WTC11 (cell line): ENCODE data around the gene SYCN. TPM values are rescaled to one million over a fixed set of nuclear protein-coding genes. Genes with fewer than 3 reads are reported as not detected.

Experiments used
- ATAC-seq: fragments of 200-7000 bp; cut with Tn5 transposase; 2 replicates; pipeline ENCODE4 v1.10.0; 2021; ENCODE audit warnings: mild to moderate bottlenecking, moderate library complexity
- CTCF ChIA-PET: fragments of 300-600 bp; sonication (Branson Sonifier 250); formaldehyde crosslinking; loops from one replicate; lab custom pipeline; 2021; ENCODE audit warnings: antibody characterized with exemption; lab: Charles Lee
- POLR2A ChIA-PET: fragments of 350-600 bp; sonication (Branson Sonifier 250); formaldehyde crosslinking; loops from one replicate; lab custom pipeline; 2021; ENCODE audit warnings: antibody characterized with exemption; lab: Charles Lee
- DNase-seq: peaks from one replicate; pipeline ENCODE4 v3.0.0; 2021; ENCODE audit warnings: low spot score
- H3K27ac Mint-ChIP-seq: 2 replicates; pipeline ENCODE4 v1.8.0; 2021; ENCODE audit warnings: mixed read lengths
- H3K27me3 Mint-ChIP-seq: 2 replicates; pipeline ENCODE4 v1.8.0; 2021; ENCODE audit warnings: low read depth, mild to moderate bottlenecking, moderate library complexity, mixed read lengths
- H3K36me3 Mint-ChIP-seq: 2 replicates; pipeline ENCODE4 v1.8.0; 2021; ENCODE audit warnings: mixed read lengths
- H3K4me1 Mint-ChIP-seq: 2 replicates; pipeline ENCODE4 v1.8.0; 2022; ENCODE audit warnings: mixed read lengths
- H3K4me3 Mint-ChIP-seq: 2 replicates; pipeline ENCODE4 v1.8.0; 2021; ENCODE audit warnings: mild to moderate bottlenecking, moderate library complexity, mixed read lengths
- H3K9me3 Mint-ChIP-seq: 2 replicates; pipeline ENCODE4 v1.8.0; 2021; ENCODE audit warnings: mixed read lengths
- ATF1 ChIP-seq: sonication (generic); formaldehyde crosslinking; IDR thresholded peaks from 2 replicates; pipeline ENCODE4 v1.8.1; 2023; ENCODE audit warnings: mild to moderate bottlenecking, moderate library complexity, missing genetic modification reagents
- ETV6 ChIP-seq: sonication (generic); formaldehyde crosslinking; IDR thresholded peaks from 2 replicates; pipeline ENCODE4 v1.8.1; 2022; ENCODE audit warnings: mild to moderate bottlenecking, missing genetic modification reagents
- GTF2I ChIP-seq: fragments of 250-450 bp; sonication (Bioruptor Pico); conservative IDR thresholded peaks from 2 replicates; pipeline ENCODE4 v1.4.0; 2021; ENCODE audit warnings: mild to moderate bottlenecking
- JAZF1 ChIP-seq: fragments of 250-450 bp; sonication (Bioruptor Pico); IDR thresholded peaks from 2 replicates; pipeline ENCODE4 v1.9.0; 2021; ENCODE audit warnings: moderate library complexity, mild to moderate bottlenecking, inconsistent platforms
- JUN ChIP-seq: sonication (generic); formaldehyde crosslinking; IDR thresholded peaks from 2 replicates; pipeline ENCODE4 v1.8.0; 2023; ENCODE audit warnings: mild to moderate bottlenecking, missing genetic modification reagents
- ZBTB21 ChIP-seq: sonication (generic); formaldehyde crosslinking; IDR thresholded peaks from 2 replicates; pipeline ENCODE4 v1.8.1; 2023; ENCODE audit warnings: mild to moderate bottlenecking, missing genetic modification reagents, borderline replicate concordance
- ZNF263 ChIP-seq: sonication (generic); formaldehyde crosslinking; IDR thresholded peaks from 2 replicates; pipeline ENCODE4 v1.8.1; 2022; ENCODE audit warnings: low read depth, mild to moderate bottlenecking, moderate library complexity, missing genetic modification reagents
- total RNA-seq: library from RNA; stranded (reverse); gene quantifications from 3 replicates; pipeline ENCODE4 v1.2.3, GENCODE V29; 2021
- TF ChIP-seq, protein P1 (sequence below): sonication (generic); formaldehyde crosslinking; IDR thresholded peaks from 2 replicates; pipeline ENCODE4 v1.8.0; 2022; ENCODE audit warnings: mild to moderate bottlenecking, missing genetic modification reagents
- TF ChIP-seq, protein P2 (sequence below): sonication (generic); formaldehyde crosslinking; IDR thresholded peaks from 2 replicates; pipeline ENCODE4 v1.8.1; 2023; ENCODE audit warnings: mild to moderate bottlenecking, missing genetic modification reagents
- TF ChIP-seq, protein P3 (sequence below): sonication (generic); formaldehyde crosslinking; IDR thresholded peaks from 2 replicates; pipeline ENCODE4 v1.8.0; 2022; ENCODE audit warnings: missing genetic modification reagents
- TF ChIP-seq, protein P4 (sequence below): sonication (generic); formaldehyde crosslinking; IDR thresholded peaks from 2 replicates; pipeline ENCODE4 v1.8.0; 2022; ENCODE audit warnings: mild to moderate bottlenecking, missing genetic modification reagents
- TF ChIP-seq, protein P5 (sequence below): sonication (generic); formaldehyde crosslinking; conservative IDR thresholded peaks from 2 replicates; pipeline ENCODE4 v1.8.1; 2023; ENCODE audit warnings: mild to moderate bottlenecking, low read depth, missing genetic modification reagents, moderate library complexity
- TF ChIP-seq, protein P6 (sequence below): sonication (generic); formaldehyde crosslinking; IDR thresholded peaks from 2 replicates; pipeline ENCODE4 v1.8.1; 2022; ENCODE audit warnings: missing genetic modification reagents, borderline replicate concordance
- TF ChIP-seq, protein P7 (sequence below): sonication (generic); formaldehyde crosslinking; IDR thresholded peaks from 2 replicates; pipeline ENCODE4 v1.8.0; 2023; ENCODE audit warnings: mild to moderate bottlenecking, missing genetic modification reagents
- TF ChIP-seq, protein P8 (sequence below): sonication (generic); formaldehyde crosslinking; IDR thresholded peaks from 2 replicates; pipeline ENCODE4 v1.8.1; 2023; ENCODE audit warnings: mild to moderate bottlenecking, missing genetic modification reagents

The SYCN gene
- total RNA-seq, 1 experiment from 2014 or later = 0.77 TPM

DNA sequence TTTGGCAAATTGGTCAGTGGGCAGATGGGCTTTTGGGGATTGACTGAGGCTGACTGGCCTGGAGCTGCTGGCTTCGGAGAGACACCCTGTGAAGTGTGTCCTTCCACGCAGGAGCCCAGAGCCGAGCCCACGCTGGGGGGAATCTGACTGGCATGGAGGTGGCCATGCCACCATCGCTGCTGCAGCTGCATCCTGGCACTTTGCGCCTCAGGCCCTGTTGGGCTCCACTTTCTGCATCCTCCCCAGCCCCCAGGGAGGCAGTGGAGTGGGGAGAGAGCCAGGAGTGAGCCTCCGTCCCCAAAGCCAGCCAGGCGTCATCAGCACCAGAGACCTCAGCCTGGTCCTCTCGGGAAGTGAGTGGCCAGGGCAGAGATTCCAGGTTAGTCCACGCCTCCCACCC, 24.3 kb downstream of the SYCN start:
- H3K27me3 Mint-ChIP-seq = no peaks in the 10 kb centered on the region
- no peaks in the 10 kb centered on the region for H3K9me3 Mint-ChIP-seq
- H3K4me3 Mint-ChIP-seq = no peak overlapping the region
- no peaks in the 10 kb centered on the region for H3K4me1 Mint-ChIP-seq
- POLR2A ChIA-PET = no interaction called here
- H3K36me3 Mint-ChIP-seq = no peaks in the 10 kb centered on the region; the same call in 1 of the 2 replicates
- CTCF ChIA-PET = no interaction called here
- no peak for TF ChIP-seq ZNF263
- no peak for TF ChIP-seq JUN (CRISPR knock-in tag)
- no peak for TF ChIP-seq GTF2I (CRISPR knock-in tag)
- no peak for TF ChIP-seq JAZF1 (CRISPR knock-in tag)
- TF ChIP-seq, protein P1, sequence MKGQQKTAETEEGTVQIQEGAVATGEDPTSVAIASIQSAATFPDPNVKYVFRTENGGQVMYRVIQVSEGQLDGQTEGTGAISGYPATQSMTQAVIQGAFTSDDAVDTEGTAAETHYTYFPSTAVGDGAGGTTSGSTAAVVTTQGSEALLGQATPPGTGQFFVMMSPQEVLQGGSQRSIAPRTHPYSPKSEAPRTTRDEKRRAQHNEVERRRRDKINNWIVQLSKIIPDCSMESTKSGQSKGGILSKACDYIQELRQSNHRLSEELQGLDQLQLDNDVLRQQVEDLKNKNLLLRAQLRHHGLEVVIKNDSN (CRISPR knock-in tag) = no peak
- TF ChIP-seq, protein P2, sequence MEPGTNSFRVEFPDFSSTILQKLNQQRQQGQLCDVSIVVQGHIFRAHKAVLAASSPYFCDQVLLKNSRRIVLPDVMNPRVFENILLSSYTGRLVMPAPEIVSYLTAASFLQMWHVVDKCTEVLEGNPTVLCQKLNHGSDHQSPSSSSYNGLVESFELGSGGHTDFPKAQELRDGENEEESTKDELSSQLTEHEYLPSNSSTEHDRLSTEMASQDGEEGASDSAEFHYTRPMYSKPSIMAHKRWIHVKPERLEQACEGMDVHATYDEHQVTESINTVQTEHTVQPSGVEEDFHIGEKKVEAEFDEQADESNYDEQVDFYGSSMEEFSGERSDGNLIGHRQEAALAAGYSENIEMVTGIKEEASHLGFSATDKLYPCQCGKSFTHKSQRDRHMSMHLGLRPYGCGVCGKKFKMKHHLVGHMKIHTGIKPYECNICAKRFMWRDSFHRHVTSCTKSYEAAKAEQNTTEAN (CRISPR knock-in tag) = no peak
- TF ChIP-seq ZBTB21 (CRISPR knock-in tag) = no peak
- TF ChIP-seq, protein P3, sequence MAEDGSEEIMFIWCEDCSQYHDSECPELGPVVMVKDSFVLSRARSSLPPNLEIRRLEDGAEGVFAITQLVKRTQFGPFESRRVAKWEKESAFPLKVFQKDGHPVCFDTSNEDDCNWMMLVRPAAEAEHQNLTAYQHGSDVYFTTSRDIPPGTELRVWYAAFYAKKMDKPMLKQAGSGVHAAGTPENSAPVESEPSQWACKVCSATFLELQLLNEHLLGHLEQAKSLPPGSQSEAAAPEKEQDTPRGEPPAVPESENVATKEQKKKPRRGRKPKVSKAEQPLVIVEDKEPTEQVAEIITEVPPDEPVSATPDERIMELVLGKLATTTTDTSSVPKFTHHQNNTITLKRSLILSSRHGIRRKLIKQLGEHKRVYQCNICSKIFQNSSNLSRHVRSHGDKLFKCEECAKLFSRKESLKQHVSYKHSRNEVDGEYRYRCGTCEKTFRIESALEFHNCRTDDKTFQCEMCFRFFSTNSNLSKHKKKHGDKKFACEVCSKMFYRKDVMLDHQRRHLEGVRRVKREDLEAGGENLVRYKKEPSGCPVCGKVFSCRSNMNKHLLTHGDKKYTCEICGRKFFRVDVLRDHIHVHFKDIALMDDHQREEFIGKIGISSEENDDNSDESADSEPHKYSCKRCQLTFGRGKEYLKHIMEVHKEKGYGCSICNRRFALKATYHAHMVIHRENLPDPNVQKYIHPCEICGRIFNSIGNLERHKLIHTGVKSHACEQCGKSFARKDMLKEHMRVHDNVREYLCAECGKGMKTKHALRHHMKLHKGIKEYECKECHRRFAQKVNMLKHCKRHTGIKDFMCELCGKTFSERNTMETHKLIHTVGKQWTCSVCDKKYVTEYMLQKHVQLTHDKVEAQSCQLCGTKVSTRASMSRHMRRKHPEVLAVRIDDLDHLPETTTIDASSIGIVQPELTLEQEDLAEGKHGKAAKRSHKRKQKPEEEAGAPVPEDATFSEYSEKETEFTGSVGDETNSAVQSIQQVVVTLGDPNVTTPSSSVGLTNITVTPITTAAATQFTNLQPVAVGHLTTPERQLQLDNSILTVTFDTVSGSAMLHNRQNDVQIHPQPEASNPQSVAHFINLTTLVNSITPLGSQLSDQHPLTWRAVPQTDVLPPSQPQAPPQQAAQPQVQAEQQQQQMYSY = no peak
- no peak for TF ChIP-seq ETV6 (CRISPR knock-in tag)
- TF ChIP-seq, protein P4, sequence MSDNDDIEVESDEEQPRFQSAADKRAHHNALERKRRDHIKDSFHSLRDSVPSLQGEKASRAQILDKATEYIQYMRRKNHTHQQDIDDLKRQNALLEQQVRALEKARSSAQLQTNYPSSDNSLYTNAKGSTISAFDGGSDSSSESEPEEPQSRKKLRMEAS (CRISPR knock-in tag) = no peak
- TF ChIP-seq, protein P5, sequence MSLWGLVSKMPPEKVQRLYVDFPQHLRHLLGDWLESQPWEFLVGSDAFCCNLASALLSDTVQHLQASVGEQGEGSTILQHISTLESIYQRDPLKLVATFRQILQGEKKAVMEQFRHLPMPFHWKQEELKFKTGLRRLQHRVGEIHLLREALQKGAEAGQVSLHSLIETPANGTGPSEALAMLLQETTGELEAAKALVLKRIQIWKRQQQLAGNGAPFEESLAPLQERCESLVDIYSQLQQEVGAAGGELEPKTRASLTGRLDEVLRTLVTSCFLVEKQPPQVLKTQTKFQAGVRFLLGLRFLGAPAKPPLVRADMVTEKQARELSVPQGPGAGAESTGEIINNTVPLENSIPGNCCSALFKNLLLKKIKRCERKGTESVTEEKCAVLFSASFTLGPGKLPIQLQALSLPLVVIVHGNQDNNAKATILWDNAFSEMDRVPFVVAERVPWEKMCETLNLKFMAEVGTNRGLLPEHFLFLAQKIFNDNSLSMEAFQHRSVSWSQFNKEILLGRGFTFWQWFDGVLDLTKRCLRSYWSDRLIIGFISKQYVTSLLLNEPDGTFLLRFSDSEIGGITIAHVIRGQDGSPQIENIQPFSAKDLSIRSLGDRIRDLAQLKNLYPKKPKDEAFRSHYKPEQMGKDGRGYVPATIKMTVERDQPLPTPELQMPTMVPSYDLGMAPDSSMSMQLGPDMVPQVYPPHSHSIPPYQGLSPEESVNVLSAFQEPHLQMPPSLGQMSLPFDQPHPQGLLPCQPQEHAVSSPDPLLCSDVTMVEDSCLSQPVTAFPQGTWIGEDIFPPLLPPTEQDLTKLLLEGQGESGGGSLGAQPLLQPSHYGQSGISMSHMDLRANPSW (CRISPR knock-in tag) = no peak
- no peak for TF ChIP-seq ATF1
- TF ChIP-seq, protein P6, sequence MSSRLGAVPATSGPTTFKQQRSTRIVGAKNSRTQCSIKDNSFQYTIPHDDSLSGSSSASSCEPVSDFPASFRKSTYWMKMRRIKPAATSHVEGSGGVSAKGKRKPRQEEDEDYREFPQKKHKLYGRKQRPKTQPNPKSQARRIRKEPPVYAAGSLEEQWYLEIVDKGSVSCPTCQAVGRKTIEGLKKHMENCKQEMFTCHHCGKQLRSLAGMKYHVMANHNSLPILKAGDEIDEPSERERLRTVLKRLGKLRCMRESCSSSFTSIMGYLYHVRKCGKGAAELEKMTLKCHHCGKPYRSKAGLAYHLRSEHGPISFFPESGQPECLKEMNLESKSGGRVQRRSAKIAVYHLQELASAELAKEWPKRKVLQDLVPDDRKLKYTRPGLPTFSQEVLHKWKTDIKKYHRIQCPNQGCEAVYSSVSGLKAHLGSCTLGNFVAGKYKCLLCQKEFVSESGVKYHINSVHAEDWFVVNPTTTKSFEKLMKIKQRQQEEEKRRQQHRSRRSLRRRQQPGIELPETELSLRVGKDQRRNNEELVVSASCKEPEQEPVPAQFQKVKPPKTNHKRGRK (CRISPR knock-in tag) = no peak
- TF ChIP-seq, protein P7, sequence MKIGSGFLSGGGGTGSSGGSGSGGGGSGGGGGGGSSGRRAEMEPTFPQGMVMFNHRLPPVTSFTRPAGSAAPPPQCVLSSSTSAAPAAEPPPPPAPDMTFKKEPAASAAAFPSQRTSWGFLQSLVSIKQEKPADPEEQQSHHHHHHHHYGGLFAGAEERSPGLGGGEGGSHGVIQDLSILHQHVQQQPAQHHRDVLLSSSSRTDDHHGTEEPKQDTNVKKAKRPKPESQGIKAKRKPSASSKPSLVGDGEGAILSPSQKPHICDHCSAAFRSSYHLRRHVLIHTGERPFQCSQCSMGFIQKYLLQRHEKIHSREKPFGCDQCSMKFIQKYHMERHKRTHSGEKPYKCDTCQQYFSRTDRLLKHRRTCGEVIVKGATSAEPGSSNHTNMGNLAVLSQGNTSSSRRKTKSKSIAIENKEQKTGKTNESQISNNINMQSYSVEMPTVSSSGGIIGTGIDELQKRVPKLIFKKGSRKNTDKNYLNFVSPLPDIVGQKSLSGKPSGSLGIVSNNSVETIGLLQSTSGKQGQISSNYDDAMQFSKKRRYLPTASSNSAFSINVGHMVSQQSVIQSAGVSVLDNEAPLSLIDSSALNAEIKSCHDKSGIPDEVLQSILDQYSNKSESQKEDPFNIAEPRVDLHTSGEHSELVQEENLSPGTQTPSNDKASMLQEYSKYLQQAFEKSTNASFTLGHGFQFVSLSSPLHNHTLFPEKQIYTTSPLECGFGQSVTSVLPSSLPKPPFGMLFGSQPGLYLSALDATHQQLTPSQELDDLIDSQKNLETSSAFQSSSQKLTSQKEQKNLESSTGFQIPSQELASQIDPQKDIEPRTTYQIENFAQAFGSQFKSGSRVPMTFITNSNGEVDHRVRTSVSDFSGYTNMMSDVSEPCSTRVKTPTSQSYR (CRISPR knock-in tag) = no peak
- TF ChIP-seq, protein P8, sequence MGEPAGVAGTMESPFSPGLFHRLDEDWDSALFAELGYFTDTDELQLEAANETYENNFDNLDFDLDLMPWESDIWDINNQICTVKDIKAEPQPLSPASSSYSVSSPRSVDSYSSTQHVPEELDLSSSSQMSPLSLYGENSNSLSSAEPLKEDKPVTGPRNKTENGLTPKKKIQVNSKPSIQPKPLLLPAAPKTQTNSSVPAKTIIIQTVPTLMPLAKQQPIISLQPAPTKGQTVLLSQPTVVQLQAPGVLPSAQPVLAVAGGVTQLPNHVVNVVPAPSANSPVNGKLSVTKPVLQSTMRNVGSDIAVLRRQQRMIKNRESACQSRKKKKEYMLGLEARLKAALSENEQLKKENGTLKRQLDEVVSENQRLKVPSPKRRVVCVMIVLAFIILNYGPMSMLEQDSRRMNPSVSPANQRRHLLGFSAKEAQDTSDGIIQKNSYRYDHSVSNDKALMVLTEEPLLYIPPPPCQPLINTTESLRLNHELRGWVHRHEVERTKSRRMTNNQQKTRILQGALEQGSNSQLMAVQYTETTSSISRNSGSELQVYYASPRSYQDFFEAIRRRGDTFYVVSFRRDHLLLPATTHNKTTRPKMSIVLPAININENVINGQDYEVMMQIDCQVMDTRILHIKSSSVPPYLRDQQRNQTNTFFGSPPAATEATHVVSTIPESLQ (CRISPR knock-in tag) = no peak
- H3K27ac Mint-ChIP-seq = no peak overlapping the region
- DNase-seq (no peak), ATAC-seq (no peak)
